Adrenal gland (tissue), 12 donors: ENCODE data around the gene FUT6. TPM values are rescaled to one million over a fixed set of nuclear protein-coding genes. Genes with fewer than 3 reads are reported as not detected.

ENCODE experiments used
- DNase-seq, 7 donors: peaks; one replicate each; pipeline ENCODE4 v3.0.0-alpha.2; 2019 to 2020
- H3K27ac ChIP-seq, 5 donors: fragments of 200-600 bp; sonication (generic) in 4 of 5; 1 replicate in 3 of 5; 2 replicates in 2 of 5; pipeline versions ENCODE4 v1.5.1 to v1.8.0; 2016 to 2020; ENCODE audit warnings: mild to moderate bottlenecking in 1 of 5
- H3K27me3 ChIP-seq: fragments of 200-600 bp; 2 replicates; pipeline ENCODE4 v1.8.0; 2021
- H3K36me3 ChIP-seq, 2 donors: fragments of 200-600 bp; replicated peaks in 1 of 2; 1 replicate in 1 of 2; 2 replicates in 1 of 2; pipeline versions ENCODE4 v1.5.1 to v1.8.0; 2018 to 2022
- H3K4me1 ChIP-seq, 2 donors: fragments of 200-600 bp; replicated peaks in 1 of 2; 1 replicate in 1 of 2; 2 replicates in 1 of 2; pipeline versions ENCODE4 v1.5.1 to v1.8.0; 2018 to 2021
- H3K4me3 ChIP-seq, 4 donors: fragments of 200-600 bp; sonication (generic) in 3 of 4; one replicate each; pipeline ENCODE4 v1.5.1; 2016 to 2018
- H3K9me3 ChIP-seq, 3 donors: fragments of 200-600 bp; sonication (generic) in 1 of 3; replicated peaks in 1 of 3; 1 replicate in 2 of 3; 2 replicates in 1 of 3; pipeline versions ENCODE4 v1.5.1 to v1.8.0; 2016 to 2021
- POLR2A ChIP-seq, 2 donors: fragments of 450-650 bp; IDR thresholded peaks; one replicate each; pipeline ENCODE4 v1.6.1; 2017; ENCODE audit warnings: antibody characterized with exemption in 2 of 2, mild to moderate bottlenecking in 2 of 2, moderate library complexity in 1 of 2
- WGBS, 4 donors: extraction: QIAGEN DNeasy Blood & Tissue Kit in 2 of 4; methylation state at CpG; one replicate each; pipeline versions ENCODE4 v1.1.5 to v1.1.7; 2013 to 2017; 5-methylcytosine and 5-hydroxymethylcytosine counted together
- intact Hi-C, 2 donors: fragments of 100-400 bp; cut with DNase I; formaldehyde crosslinking; loops; one replicate each; pipeline versions ENCODE4 v1.14.1 to v1.15.0; 2022 to 2023
- polyA plus RNA-seq, 3 donors: library from polyadenylated mRNA; stranded (reverse); fragments of 200-250 nt in 2 of 3; fragments of 350-450 nt in 1 of 3; fragmentation: Illumina TruSeq in 1 of 3; extraction: RNeasy Lipid Tissue Mini Kit (QIAGEN cat#74804) in 1 of 3; gene quantifications; one replicate each; pipeline ENCODE4 v1.2.3, GENCODE V29; 2013 to 2014
- total RNA-seq, 9 donors: library from RNA; depleted of rRNA in 4 of 9; stranded (reverse); fragments of >200 nt in 4 of 9; fragments of 120-200 nt in 1 of 9; fragmentation: NEBNext Ultra II Directional in 1 of 9; extraction: Animal tissue kit (Norgen Biotek cat#: 25700) in 1 of 9; gene quantifications; one replicate each; pipeline versions ENCODE4 v1.1.0 to v1.2.4, GENCODE V29; 2013 to 2023
- TF ChIP-seq, protein P1 (sequence below), 6 experiments: fragments of 450-650 bp in 4 of 6; fragments of 200-600 bp in 2 of 6; sonication (generic) in 1 of 6; IDR thresholded peaks; 1 replicate in 5 of 6; 2 replicates in 1 of 6; pipeline versions ENCODE4 v1.5.1 to v1.8.0; 2016 to 2021; ENCODE audit warnings: antibody characterized with exemption in 6 of 6, mild to moderate bottlenecking in 2 of 6, moderate library complexity in 1 of 6
- donor health status: healthy with polysubstance abuse.
- donor health status: Bipolar disorder and iron deficiency.
- donor health status: DM: yes; HTN: yes; CAD: no.
- donor health status: DM: no; HTN: no; CAD: no.
- donor health status: DM: no; HTN: no; CAD: no.
- donor health status: DM: yes; HTN: yes; CAD: no.

The FUT6 gene
- total and polyA plus RNA-seq, 12 donors: 0.03 TPM; not detected in 11

DNA sequence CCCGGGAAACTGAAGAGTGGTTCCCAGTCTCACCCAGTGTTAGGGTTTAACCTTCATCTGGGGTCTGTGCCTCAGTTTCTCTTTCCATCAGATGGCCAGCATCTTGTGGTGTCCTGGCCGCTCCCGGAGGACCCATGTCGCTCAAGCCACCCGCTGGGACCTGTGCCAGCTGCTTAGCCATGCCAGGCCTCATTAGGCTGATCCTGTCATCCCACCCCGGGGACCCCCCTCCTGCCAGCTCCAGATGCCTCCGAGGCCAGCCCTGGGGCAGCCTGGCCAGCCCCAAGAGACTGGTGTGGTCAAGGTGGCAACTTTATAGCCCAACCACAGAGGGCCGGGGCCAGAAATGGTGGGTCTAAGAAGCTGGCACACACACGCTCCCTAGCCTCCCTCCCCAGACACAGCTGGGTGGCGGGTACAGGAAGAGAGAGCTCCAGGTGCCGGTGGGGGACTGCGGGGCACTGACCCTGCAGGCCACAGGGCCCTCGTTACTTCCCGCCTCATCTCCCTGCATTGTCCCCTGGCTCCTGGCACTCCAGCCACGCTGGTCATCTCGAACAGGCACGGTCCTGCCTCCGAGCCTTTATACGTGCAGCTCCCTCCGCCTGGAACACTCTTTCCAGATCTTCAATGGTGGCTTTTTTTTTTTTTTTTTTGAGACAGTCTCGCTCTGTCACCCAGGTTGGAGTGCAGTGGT is 31.2 kb downstream of the FUT6 start:
- 85 to 92% (median 90%) methylated on average over 17 to 21 of the region's 21 CpGs for WGBS, 4 donors
- DNase-seq: no peak

DNA sequence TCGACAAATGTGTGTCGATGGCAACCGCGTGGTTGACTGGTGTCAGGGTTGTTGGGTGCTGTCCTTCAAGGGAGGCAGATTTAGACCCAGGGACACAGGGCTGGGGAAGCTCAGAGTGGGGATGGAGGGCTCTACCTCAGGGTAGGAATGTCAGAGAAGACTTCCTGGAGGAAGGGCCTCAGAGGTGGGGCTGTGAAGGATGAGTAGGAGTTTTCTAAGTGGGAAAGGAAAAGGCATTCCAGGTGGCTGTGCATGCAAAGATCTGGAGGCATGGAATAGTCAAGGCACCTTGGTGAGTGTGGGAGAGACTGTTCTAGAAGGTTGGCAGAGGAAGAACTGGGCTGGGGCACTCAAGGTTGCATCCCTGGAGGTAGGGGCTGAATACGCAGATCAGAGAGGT is 32.6 kb downstream of the FUT6 start:
- Histone ChIP-seq H3K27me3 (no peaks in the 10 kb centered on the region), H3K4me3 (no peak overlapping the region), H3K9me3 (no peaks in the 10 kb centered on the region), H3K4me1 (peaks cover 13 to 17% of the 10 kb centered on the region in 2 donors), H3K27ac (no peak overlapping the region), H3K36me3 (no peaks in the 10 kb centered on the region)
- TF ChIP-seq, protein P1, sequence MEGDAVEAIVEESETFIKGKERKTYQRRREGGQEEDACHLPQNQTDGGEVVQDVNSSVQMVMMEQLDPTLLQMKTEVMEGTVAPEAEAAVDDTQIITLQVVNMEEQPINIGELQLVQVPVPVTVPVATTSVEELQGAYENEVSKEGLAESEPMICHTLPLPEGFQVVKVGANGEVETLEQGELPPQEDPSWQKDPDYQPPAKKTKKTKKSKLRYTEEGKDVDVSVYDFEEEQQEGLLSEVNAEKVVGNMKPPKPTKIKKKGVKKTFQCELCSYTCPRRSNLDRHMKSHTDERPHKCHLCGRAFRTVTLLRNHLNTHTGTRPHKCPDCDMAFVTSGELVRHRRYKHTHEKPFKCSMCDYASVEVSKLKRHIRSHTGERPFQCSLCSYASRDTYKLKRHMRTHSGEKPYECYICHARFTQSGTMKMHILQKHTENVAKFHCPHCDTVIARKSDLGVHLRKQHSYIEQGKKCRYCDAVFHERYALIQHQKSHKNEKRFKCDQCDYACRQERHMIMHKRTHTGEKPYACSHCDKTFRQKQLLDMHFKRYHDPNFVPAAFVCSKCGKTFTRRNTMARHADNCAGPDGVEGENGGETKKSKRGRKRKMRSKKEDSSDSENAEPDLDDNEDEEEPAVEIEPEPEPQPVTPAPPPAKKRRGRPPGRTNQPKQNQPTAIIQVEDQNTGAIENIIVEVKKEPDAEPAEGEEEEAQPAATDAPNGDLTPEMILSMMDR (IDR thresholded peaks at IDR 0.05): no peak
- no peak for TF ChIP-seq POLR2A (IDR thresholded peaks at IDR 0.05)
- intact Hi-C loops: loop anchor here (5.0 to 10.0 kb wide), 3 partner anchors 85 to 215 kb away; no protein-coding TSS in a partner anchor
- 87 to 95% (median 91%) methylated on average over 5 of the region's 5 CpGs for WGBS, 4 donors
- no peak for DNase-seq

More for the DNA sequence above, 31.2 kb downstream of the FUT6 start:
- Histone ChIP-seq H3K27me3 (no peaks in the 10 kb centered on the region), H3K36me3 (no peaks in the 10 kb centered on the region), H3K9me3 (no peaks in the 10 kb centered on the region), H3K27ac (no peak overlapping the region), H3K4me3 (no peak overlapping the region), H3K4me1 (peaks cover 13 to 17% of the 10 kb centered on the region in 2 donors)
- no peak for TF ChIP-seq POLR2A (IDR thresholded peaks at IDR 0.05)
- TF ChIP-seq, protein P1 (IDR thresholded peaks at IDR 0.05): no peak
- intact Hi-C loops: loop anchor here (5.0 to 10.0 kb wide), 3 partner anchors 84 to 214 kb away; no protein-coding TSS in a partner anchor

- H3K4me3 ChIP-seq: no peak overlapping the region
- no peak for DNase-seq
- peak overlapping the region in 1 of 5 donors; percentile 72 for H3K27ac ChIP-seq
- H3K4me1 ChIP-seq: peaks cover 16 to 18% of the 10 kb centered on the region in 2 donors
- no peaks in the 10 kb centered on the region for H3K36me3 ChIP-seq
- no peak for TF ChIP-seq POLR2A (IDR thresholded peaks at IDR 0.05)
- TF ChIP-seq, protein P1 (IDR thresholded peaks at IDR 0.05): peak in 2 of 6 experiments; percentile 0 to 12
- intact Hi-C loops: loop anchor here (5.0 to 10.0 kb wide), 3 partner anchors 86 to 216 kb away; no protein-coding TSS in a partner anchor
- no peaks in the 10 kb centered on the region for H3K9me3 ChIP-seq
- WGBS, 4 donors: 26 to 36% (median 30%) methylated on average over 3 to 6 of the region's 6 CpGs
- no peaks in the 10 kb centered on the region for H3K27me3 ChIP-seq
Observed at GRCh38 chr19:5806133-5806489, 33.4 kb downstream of the FUT6 start.

DNA sequence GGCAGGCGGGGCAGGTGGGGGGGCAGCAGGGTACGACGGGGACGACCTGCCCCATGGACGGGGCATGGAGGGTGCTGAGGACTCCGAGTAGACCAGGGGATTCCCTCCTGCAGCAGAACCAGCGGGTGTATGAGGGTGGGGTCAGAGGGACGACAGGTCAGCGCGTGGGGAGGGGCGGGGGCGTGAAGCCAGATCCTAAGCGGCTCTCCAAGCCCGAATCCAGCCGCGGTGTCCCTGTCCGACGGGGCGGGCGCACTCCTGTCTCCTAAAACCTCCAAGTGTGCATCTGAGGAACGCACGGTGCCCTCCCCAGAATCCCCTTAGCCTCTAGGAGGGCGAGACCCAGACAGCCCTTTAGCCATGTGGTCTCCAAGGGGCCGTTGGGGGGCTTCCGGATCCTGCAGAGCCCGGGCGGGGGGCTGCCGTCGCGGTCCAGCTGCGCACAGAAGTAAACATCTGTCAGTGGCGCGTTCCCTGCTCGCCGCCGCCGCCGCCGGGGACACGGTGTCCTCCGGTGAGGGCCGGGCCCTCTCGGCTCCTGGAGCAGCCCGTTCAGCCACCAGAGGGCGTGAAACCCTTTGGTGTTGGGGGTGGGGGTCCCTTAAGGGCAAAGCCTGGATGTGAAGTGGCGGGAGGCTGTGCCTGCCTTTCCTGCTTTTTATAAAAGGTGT is 33.9 kb downstream of the FUT6 start:
- Histone ChIP-seq H3K4me3 (peak overlapping the region in 2 of 4 donors; percentile 16 to 53), H3K4me1 (peaks cover 21 to 23% of the 10 kb centered on the region in 2 donors), H3K36me3 (no peaks in the 10 kb centered on the region), H3K27me3 (no peaks in the 10 kb centered on the region), H3K27ac (peak overlapping the region in 3 of 5 donors; percentile 9 to 75 (median 72)), H3K9me3 (no peaks in the 10 kb centered on the region)
- peak; percentile 75 to 86 (median 83) for DNase-seq
- TF ChIP-seq, protein P1 (IDR thresholded peaks at IDR 0.05): peak; percentile 73 to 83 (median 76)
- peak in 1 of 2 donors; percentile 36 for TF ChIP-seq POLR2A (IDR thresholded peaks at IDR 0.05)
- 0 to 2% (median 1%) methylated on average over 17 to 46 of the region's 46 CpGs for WGBS, 4 donors
- intact Hi-C loops: loop anchor here (2.0 to 10.0 kb wide), 4 partner anchors 87 to 217 kb away; no protein-coding TSS in a partner anchor
